SK-N-SH treated with all-trans-retinoic acid at 6 μM for 48 hours (cell line): Measurements from ENCODE around the gene FOXN1.

ENCODE experiments used
- ATAC-seq: fragments of 200-7000 bp; cut with Tn5 transposase; 3 replicates; pipeline ENCODE4 v1.9.1; 2020; ENCODE audit warnings: mild to moderate bottlenecking, moderate library complexity
- ARNTL ChIP-seq: fragments of 450-650 bp; formaldehyde crosslinking; IDR thresholded peaks from 2 replicates; pipeline ENCODE4 v1.5.0; 2020; ENCODE audit warnings: low read depth, mild to moderate bottlenecking, moderate library complexity, borderline replicate concordance
- BACH2 ChIP-seq: fragments of 250-450 bp; sonication (Bioruptor Pico); IDR thresholded peaks from 2 replicates; pipeline ENCODE4 v1.9.0; 2021; ENCODE audit warnings: mild to moderate bottlenecking, borderline replicate concordance
- CSDC2 ChIP-seq: fragments of 250-450 bp; sonication (Bioruptor Pico); IDR thresholded peaks from 2 replicates; pipeline ENCODE4 v1.5.0; 2020; ENCODE audit warnings: mild to moderate bottlenecking, moderate library complexity
- ESRRG ChIP-seq: fragments of 250-450 bp; sonication (Bioruptor Pico); IDR thresholded peaks from 2 replicates; pipeline ENCODE4 v1.6.1; 2021; ENCODE audit warnings: mild to moderate bottlenecking
- GLIS3 ChIP-seq: fragments of 250-450 bp; sonication (Bioruptor Pico); IDR thresholded peaks from 2 replicates; pipeline ENCODE4 v1.5.0; 2020; ENCODE audit warnings: mild to moderate bottlenecking, moderate library complexity
- ISL1 ChIP-seq: fragments of 250-450 bp; sonication (Bioruptor Pico); IDR thresholded peaks from 2 replicates; pipeline ENCODE4 v2.1.2; 2022; ENCODE audit warnings: mild to moderate bottlenecking, moderate library complexity
- OSR1 ChIP-seq: fragments of 250-450 bp; sonication (Bioruptor Pico); IDR thresholded peaks from 2 replicates; pipeline ENCODE4 v1.8.0; 2022; ENCODE audit warnings: moderate library complexity, mild to moderate bottlenecking, inconsistent platforms
- RARB ChIP-seq: fragments of 250-450 bp; sonication (Bioruptor Pico); IDR thresholded peaks from 2 replicates; pipeline ENCODE4 v1.8.0; 2021; ENCODE audit warnings: mild to moderate bottlenecking, moderate library complexity
- SNAI2 ChIP-seq: fragments of 250-450 bp; sonication (Bioruptor Pico); IDR thresholded peaks from 2 replicates; pipeline ENCODE4 v1.5.0; 2020; ENCODE audit warnings: mild to moderate bottlenecking, moderate library complexity
- TCF4 ChIP-seq: fragments of 250-450 bp; sonication (Bioruptor Pico); IDR thresholded peaks from 2 replicates; pipeline ENCODE4 v1.8.0; 2021; ENCODE audit warnings: mild to moderate bottlenecking, moderate library complexity, borderline replicate concordance
- TOX ChIP-seq: fragments of 250-450 bp; sonication (Bioruptor Pico); IDR thresholded peaks from 2 replicates; pipeline ENCODE4 v1.8.0; 2021; ENCODE audit warnings: mild to moderate bottlenecking, moderate library complexity, borderline replicate concordance
- TSHZ2 ChIP-seq: fragments of 250-450 bp; sonication (Bioruptor Pico); IDR thresholded peaks from 2 replicates; pipeline ENCODE4 v1.5.0; 2020; ENCODE audit warnings: mild to moderate bottlenecking, moderate library complexity
- ZC3H10 ChIP-seq: fragments of 250-450 bp; sonication (Bioruptor Pico); IDR thresholded peaks from 2 replicates; pipeline ENCODE4 v1.5.1; 2021; ENCODE audit warnings: mild to moderate bottlenecking, moderate library complexity
- ZFP3 ChIP-seq: fragments of 250-450 bp; sonication (Bioruptor Pico); IDR thresholded peaks from 2 replicates; pipeline ENCODE4 v1.5.0; 2020; ENCODE audit warnings: mild to moderate bottlenecking, moderate library complexity
- ZFP30 ChIP-seq: fragments of 450-650 bp; formaldehyde crosslinking; IDR thresholded peaks from 2 replicates; pipeline ENCODE4 v1.5.0; 2022; ENCODE audit warnings: mild to moderate bottlenecking, moderate library complexity
- ZNF565 ChIP-seq: fragments of 450-650 bp; formaldehyde crosslinking; conservative IDR thresholded peaks from 2 replicates; pipeline ENCODE4 v1.5.0; 2020; ENCODE audit warnings: low read depth, mild to moderate bottlenecking, moderate library complexity
- ZNF70 ChIP-seq: fragments of 450-650 bp; formaldehyde crosslinking; IDR thresholded peaks from 2 replicates; pipeline ENCODE4 v1.5.0; 2020; ENCODE audit warnings: mild to moderate bottlenecking, moderate library complexity
- TF ChIP-seq, protein P1 (sequence below): fragments of 250-450 bp; sonication (Bioruptor Pico); IDR thresholded peaks from 2 replicates; pipeline ENCODE4 v1.5.1; 2020; ENCODE audit warnings: low read depth, mild to moderate bottlenecking, moderate library complexity
- TF ChIP-seq, protein P2 (sequence below): fragments of 250-450 bp; sonication (Bioruptor Pico); IDR thresholded peaks from 2 replicates; pipeline ENCODE4 v1.8.0; 2021; ENCODE audit warnings: low read depth, mild to moderate bottlenecking, moderate library complexity, borderline replicate concordance
- TF ChIP-seq, protein P3 (sequence below): fragments of 250-450 bp; sonication (Bioruptor Pico); IDR thresholded peaks from 2 replicates; pipeline ENCODE4 v1.8.0; 2020; ENCODE audit warnings: mild to moderate bottlenecking, moderate library complexity, borderline replicate concordance

The FOXN1 gene

DNA sequence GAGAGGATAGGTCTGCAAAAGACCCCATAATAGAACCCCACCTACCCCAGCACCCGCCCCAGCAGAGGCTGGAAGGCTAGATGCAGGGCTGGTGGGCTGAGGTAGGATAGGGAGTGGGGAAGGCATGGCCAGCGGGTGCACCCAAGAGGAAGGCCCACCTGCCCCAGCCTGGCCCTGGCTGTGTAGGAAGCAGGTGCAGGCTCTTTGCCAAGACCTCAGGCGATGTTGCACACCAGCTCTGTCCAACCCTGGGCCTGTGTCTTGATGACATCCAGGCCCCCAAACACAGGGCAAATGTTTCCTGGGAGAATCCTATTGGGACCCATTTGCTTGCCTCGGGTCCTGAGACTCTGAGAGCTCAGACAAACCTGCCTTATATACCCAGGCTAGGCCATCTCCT is 34.1 kb downstream of the FOXN1 start:
- no peak for TF ChIP-seq BACH2 (CRISPR knock-in tag)
- no peak for TF ChIP-seq TCF4
- TF ChIP-seq RARB (CRISPR knock-in tag), result no peak
- TF ChIP-seq, protein P1, sequence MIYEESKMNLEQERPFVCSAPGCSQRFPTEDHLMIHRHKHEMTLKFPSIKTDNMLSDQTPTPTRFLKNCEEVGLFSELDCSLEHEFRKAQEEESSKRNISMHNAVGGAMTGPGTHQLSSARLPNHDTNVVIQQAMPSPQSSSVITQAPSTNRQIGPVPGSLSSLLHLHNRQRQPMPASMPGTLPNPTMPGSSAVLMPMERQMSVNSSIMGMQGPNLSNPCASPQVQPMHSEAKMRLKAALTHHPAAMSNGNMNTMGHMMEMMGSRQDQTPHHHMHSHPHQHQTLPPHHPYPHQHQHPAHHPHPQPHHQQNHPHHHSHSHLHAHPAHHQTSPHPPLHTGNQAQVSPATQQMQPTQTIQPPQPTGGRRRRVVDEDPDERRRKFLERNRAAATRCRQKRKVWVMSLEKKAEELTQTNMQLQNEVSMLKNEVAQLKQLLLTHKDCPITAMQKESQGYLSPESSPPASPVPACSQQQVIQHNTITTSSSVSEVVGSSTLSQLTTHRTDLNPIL, result no peak
- no peak for TF ChIP-seq ZNF565 (CRISPR knock-in tag)
- TF ChIP-seq ZC3H10 (CRISPR knock-in tag), result no peak
- TF ChIP-seq, protein P2, sequence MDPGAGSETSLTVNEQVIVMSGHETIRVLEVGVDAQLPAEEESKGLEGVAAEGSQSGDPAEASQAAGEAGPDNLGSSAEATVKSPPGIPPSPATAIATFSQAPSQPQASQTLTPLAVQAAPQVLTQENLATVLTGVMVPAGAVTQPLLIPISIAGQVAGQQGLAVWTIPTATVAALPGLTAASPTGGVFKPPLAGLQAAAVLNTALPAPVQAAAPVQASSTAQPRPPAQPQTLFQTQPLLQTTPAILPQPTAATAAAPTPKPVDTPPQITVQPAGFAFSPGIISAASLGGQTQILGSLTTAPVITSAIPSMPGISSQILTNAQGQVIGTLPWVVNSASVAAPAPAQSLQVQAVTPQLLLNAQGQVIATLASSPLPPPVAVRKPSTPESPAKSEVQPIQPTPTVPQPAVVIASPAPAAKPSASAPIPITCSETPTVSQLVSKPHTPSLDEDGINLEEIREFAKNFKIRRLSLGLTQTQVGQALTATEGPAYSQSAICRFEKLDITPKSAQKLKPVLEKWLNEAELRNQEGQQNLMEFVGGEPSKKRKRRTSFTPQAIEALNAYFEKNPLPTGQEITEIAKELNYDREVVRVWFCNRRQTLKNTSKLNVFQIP, result no peak
- no peak for TF ChIP-seq TSHZ2
- TF ChIP-seq, protein P3, sequence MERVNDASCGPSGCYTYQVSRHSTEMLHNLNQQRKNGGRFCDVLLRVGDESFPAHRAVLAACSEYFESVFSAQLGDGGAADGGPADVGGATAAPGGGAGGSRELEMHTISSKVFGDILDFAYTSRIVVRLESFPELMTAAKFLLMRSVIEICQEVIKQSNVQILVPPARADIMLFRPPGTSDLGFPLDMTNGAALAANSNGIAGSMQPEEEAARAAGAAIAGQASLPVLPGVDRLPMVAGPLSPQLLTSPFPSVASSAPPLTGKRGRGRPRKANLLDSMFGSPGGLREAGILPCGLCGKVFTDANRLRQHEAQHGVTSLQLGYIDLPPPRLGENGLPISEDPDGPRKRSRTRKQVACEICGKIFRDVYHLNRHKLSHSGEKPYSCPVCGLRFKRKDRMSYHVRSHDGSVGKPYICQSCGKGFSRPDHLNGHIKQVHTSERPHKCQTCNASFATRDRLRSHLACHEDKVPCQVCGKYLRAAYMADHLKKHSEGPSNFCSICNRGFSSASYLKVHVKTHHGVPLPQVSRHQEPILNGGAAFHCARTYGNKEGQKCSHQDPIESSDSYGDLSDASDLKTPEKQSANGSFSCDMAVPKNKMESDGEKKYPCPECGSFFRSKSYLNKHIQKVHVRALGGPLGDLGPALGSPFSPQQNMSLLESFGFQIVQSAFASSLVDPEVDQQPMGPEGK, result no peak
- no peak for TF ChIP-seq SNAI2 (CRISPR knock-in tag)
- TF ChIP-seq ZFP3 (CRISPR knock-in tag), result no peak
- no peak for TF ChIP-seq CSDC2 (CRISPR knock-in tag)
- no peak for TF ChIP-seq ZFP30
- TF ChIP-seq OSR1 (CRISPR knock-in tag), result no peak
- TF ChIP-seq GLIS3, result no peak
- TF ChIP-seq ARNTL (CRISPR knock-in tag), result no peak
- no peak for ATAC-seq

GRCh38 chr17:28541439-28541838 is 35.3 kb downstream of the FOXN1 start:
- no peak for TF ChIP-seq ZC3H10 (CRISPR knock-in tag)
- ATAC-seq, result no peak

DNA sequence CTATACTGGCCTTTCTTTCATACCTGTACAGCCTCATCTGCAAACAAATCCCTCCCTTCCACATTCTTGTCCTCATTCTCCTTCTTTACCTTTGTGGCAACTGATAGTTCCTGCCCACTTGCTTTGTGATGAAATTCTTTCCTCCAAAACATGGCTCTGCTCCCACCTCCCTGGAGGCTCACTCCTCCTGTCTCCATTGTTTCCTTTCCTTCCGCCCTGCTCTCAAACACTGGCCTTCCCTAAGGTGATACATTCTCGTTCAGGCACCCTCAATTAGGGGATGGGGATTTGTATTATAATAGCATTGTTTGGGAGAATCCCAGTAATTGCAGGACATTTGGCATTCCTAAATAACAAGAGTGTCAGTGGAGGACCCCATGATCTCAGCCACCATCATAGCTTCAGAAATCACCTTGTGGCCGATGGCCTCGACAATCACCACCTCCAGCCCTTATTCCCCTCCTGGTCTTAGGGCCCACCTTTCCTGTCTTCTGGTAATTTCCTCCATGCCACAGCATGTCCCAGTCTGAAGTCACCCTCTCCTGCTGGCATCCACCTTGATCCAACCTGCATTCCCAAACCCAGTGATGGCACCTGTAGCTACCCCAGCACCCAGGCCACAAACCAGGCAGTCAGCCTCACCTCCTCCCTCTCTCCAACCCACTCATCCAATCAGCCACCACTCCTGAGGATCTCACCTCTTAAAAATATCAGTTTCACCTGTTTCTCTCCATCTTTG is 38.4 kb downstream of the FOXN1 start:
- TF ChIP-seq ZNF70 (CRISPR knock-in tag) (no peak), OSR1 (CRISPR knock-in tag) (no peak), ESRRG (CRISPR knock-in tag) (no peak), TOX (CRISPR knock-in tag) (no peak), GLIS3 (no peak), RARB (CRISPR knock-in tag) (no peak), ZC3H10 (CRISPR knock-in tag) (no peak)
- TF ChIP-seq, protein P3, result no peak
- ATAC-seq, result no peak

- no peak for ATAC-seq
- TF ChIP-seq RARB (CRISPR knock-in tag) (no peak), ZNF70 (CRISPR knock-in tag) (no peak), ZNF565 (CRISPR knock-in tag) (no peak), ZFP30 (no peak), BACH2 (CRISPR knock-in tag) (no peak), ARNTL (CRISPR knock-in tag) (no peak), SNAI2 (CRISPR knock-in tag) (no peak), ISL1 (no peak), ESRRG (CRISPR knock-in tag) (no peak), TSHZ2 (no peak), TCF4 (no peak)
- TF ChIP-seq, protein P3, result no peak
Measured at GRCh38 chr17:28545141-28545503, 39.0 kb downstream of the FOXN1 start.
